HCT116 (cell line): ENCODE results near the gene GCGR. TPM values are rescaled to one million over a fixed set of nuclear protein-coding genes. Genes with fewer than 3 reads are reported as not detected.

ENCODE experiments used
- ATAC-seq: fragments of 200-7000 bp; cut with Tn5 transposase; 2 replicates; pipeline ENCODE4 v1.9.1; 2020; ENCODE audit warnings: mild to moderate bottlenecking, moderate library complexity
- BruUV-seq: library from RNA; stranded (reverse); fragments of 400-500 nt; replicated peaks from 2 replicates; lab custom pipeline; 2021; lab: Mats Ljungman, UMichigan
- CTCF ChIA-PET: fragments of 300-600 bp; sonication (Branson Sonifier 250); formaldehyde crosslinking; loops from one replicate; lab custom pipeline; 2021; ENCODE audit warnings: antibody characterized with exemption; lab: Charles Lee
- POLR2A ChIA-PET: fragments of 300-600, 350-600 bp; sonication (Branson Sonifier 250); formaldehyde crosslinking; loops from one replicate; lab custom pipeline; 2021; ENCODE audit warnings: antibody characterized with exemption; lab: Charles Lee
- RAD21 ChIA-PET, 2 experiments: fragments of 300-600 bp; sonication (Branson Sonifier 250); formaldehyde crosslinking; loops; one replicate each; lab custom pipeline; 2023; ENCODE audit warnings: low total read pairs in 2 of 2; ENCODE audit not compliant: uncharacterized antibody in 2 of 2, unreplicated experiment in 2 of 2, low non-redundant PET in 1 of 2; lab: Charles Lee
- DNase-seq: peaks from one replicate; pipeline ENCODE4 v3.0.0-alpha.2; 2010; ENCODE audit warnings: low read depth, low spot score
- H2AFZ ChIP-seq: fragments of 200-600 bp; shearing (Covaris generic), sonication (generic); 2 replicates; pipeline ENCODE4 v1.6.1; 2017; ENCODE audit warnings: low read depth, mixed run types, mixed read lengths, antibody characterized with exemption, low read length; ENCODE audit not compliant: poor library complexity, severe bottlenecking
- H3K27ac ChIP-seq: 2 replicates; pipeline ENCODE4 v1.5.1; 2012; ENCODE audit warnings: low read depth, low read length
- H3K27me3 ChIP-seq: fragments of 200-600 bp; sonication (generic); 2 replicates; pipeline ENCODE4 v1.6.1; 2016; ENCODE audit warnings: mixed run types, low read length, mixed read lengths; ENCODE audit not compliant: insufficient read depth
- H3K36me3 ChIP-seq, 2 experiments: fragments of 200-500 bp in 1 of 2; fragments of 200-600 bp in 1 of 2; sonication (Bioruptor generic) in 1 of 2; sonication (generic) in 1 of 2; 2 replicates each; pipeline versions ENCODE4 v1.5.1 to v1.6.1; 2014 to 2016; ENCODE audit warnings: low read length in 2 of 2, inconsistent platforms in 1 of 2, mixed read lengths in 1 of 2, mixed run types in 1 of 2; ENCODE audit not compliant: insufficient read depth in 2 of 2, control insufficient read depth in 1 of 2
- H3K4me1 ChIP-seq, 2 experiments: fragments of 200-600 bp in 1 of 2; sonication (generic) in 1 of 2; 2 replicates each; pipeline versions ENCODE4 v1.5.1 to v1.6.1; 2012 to 2017; ENCODE audit warnings: low read length in 2 of 2, inconsistent platforms in 1 of 2, mild to moderate bottlenecking in 1 of 2, mixed read lengths in 1 of 2, mixed run types in 1 of 2, moderate library complexity in 1 of 2; ENCODE audit not compliant: insufficient read depth in 2 of 2, control insufficient read depth in 1 of 2
- H3K4me2 ChIP-seq: fragments of 200-600 bp; sonication (generic); 2 replicates; pipeline ENCODE4 v1.6.1; 2017; ENCODE audit warnings: mixed run types, low read length, mixed read lengths
- H3K4me3 ChIP-seq, 2 experiments: fragments of 200-600 bp in 1 of 2; sonication (generic) in 1 of 2; replicated peaks in 1 of 2; 2 replicates each; pipeline ENCODE4 v1.5.1; 2011 to 2016; ENCODE audit warnings: low read length in 2 of 2, control low read depth in 1 of 2, low read depth in 1 of 2, mild to moderate bottlenecking in 1 of 2, mixed read lengths in 1 of 2, mixed run types in 1 of 2
- H3K79me2 ChIP-seq: fragments of 200-600 bp; sonication (generic); 2 replicates; pipeline ENCODE4 v1.6.1; 2017; ENCODE audit warnings: mild to moderate bottlenecking, mixed run types, low read length, moderate library complexity, mixed read lengths; ENCODE audit not compliant: insufficient read depth
- H3K9ac ChIP-seq: fragments of 200-600 bp; sonication (generic); 2 replicates; pipeline ENCODE4 v1.6.1; 2016; ENCODE audit warnings: low read length, mixed read lengths
- H3K9me2 ChIP-seq: fragments of 200-600 bp; sonication (generic), shearing (Covaris generic); 2 replicates; pipeline ENCODE4 v1.6.1; 2017; ENCODE audit warnings: mixed run types, mild to moderate bottlenecking, moderate library complexity; ENCODE audit not compliant: insufficient read depth
- H3K9me3 ChIP-seq, 2 experiments: fragments of 200-500 bp in 1 of 2; fragments of 200-600 bp in 1 of 2; sonication (Bioruptor generic) in 1 of 2; sonication (generic) in 1 of 2; 2 replicates each; pipeline ENCODE4 v1.6.1; 2014 to 2017; ENCODE audit warnings: low read length in 2 of 2, mixed read lengths in 2 of 2, inconsistent platforms in 1 of 2, low read depth in 1 of 2, mild to moderate bottlenecking in 1 of 2, mixed run types in 1 of 2, moderate library complexity in 1 of 2; ENCODE audit not compliant: control insufficient read depth in 1 of 2, insufficient read depth in 1 of 2
- H4K20me1 ChIP-seq: fragments of 200-600 bp; sonication (generic), shearing (Covaris generic); 2 replicates; pipeline ENCODE4 v1.6.1; 2017; ENCODE audit warnings: mixed run types, mild to moderate bottlenecking, moderate library complexity; ENCODE audit not compliant: insufficient read depth
- POLR2AphosphoS5 ChIP-seq: IDR thresholded peaks from 2 replicates; pipeline ENCODE4 v1.6.1; 2011; ENCODE audit warnings: mild to moderate bottlenecking, low read depth, low read length, moderate library complexity
- RAD21 ChIP-seq: IDR thresholded peaks from 2 replicates; pipeline ENCODE4 v1.6.1; 2012; ENCODE audit warnings: low read depth, mild to moderate bottlenecking
- SIN3A ChIP-seq: IDR thresholded peaks from 2 replicates; pipeline ENCODE4 v1.6.1; 2012; ENCODE audit warnings: low read depth
- SP1 ChIP-seq: IDR thresholded peaks from 2 replicates; pipeline ENCODE4 v1.6.1; 2012; ENCODE audit warnings: low read depth
- SRF ChIP-seq: IDR thresholded peaks from 2 replicates; pipeline ENCODE4 v1.6.1; 2012; ENCODE audit warnings: low read depth
- TCF7L2 ChIP-seq: IDR thresholded peaks from 2 replicates; pipeline ENCODE4 v1.7.0; 2011; ENCODE audit warnings: borderline replicate concordance, inconsistent platforms; ENCODE audit not compliant: insufficient read depth, insufficient read length; ENCODE audit errors: extremely low read depth
- ZNF274 ChIP-seq: fragments of 200-500 bp; sonication (Bioruptor generic); IDR thresholded peaks from 2 replicates; pipeline ENCODE4 v1.6.1; 2014; ENCODE audit warnings: mild to moderate bottlenecking, low read depth, low read length, inconsistent platforms
- intact Hi-C: fragments of 100-400 bp; cut with micrococcal nuclease; formaldehyde crosslinking; loops from 2 replicates; pipeline ENCODE4 v1.10.0; 2022
- total RNA-seq: library from RNA; stranded (reverse); gene quantifications from one replicate; pipeline ENCODE4 v1.2.1, GENCODE V29; 2021; ENCODE audit not compliant: unreplicated experiment

The GCGR gene
- total RNA-seq, 1 experiment from 2014 or later: not detected

DNA sequence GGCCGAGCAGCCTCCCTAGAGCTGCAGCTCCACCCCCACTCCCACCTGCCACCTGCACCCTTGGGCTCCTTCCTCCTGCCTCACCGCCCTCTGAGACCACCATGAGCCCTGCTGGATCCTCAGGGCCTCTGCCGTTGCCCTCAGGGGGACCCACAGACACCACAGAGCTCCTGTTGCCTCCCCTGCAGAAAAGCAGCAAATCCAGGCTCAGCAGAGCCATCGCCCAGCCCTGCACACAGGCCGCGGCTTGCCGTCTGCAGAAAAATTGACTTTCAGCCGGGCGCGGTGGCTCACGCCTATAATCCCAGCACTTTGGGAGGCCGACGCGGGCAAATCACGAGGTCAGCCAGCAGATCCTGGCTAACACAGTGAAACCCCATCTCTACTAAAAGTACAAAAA lies 37.9 kb downstream of the GCGR start (continued):
- TF ChIP-seq TCF7L2: no peak
- no peak for TF ChIP-seq SRF

DNA sequence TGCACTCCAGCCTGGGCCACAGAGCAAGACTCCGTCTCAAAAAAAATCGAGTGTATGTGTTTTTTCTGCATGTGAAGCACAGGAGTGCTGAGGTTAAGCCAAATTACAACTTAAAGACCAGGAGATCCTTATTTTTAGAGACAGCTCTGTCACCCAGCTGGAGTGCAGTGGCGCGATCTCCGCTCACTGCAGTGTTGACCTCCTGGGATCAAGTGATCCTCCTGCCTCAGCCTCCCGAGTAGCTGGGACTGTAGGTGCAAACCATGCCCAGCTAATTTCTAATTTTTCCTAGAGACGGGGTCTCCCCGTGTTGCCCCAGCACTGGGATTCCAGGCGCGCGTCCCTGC lies 38.4 kb downstream of the GCGR start:
- no peak overlapping the region for H3K4me2 ChIP-seq
- ATAC-seq (no peak), DNase-seq (no peak)
- no peaks in the 10 kb centered on the region for H4K20me1 ChIP-seq
- RAD21 ChIA-PET: interaction anchor here in 1 of 2 experiments (1.2 kb wide), 1 partner anchor 13 kb away, joined by 3 read pairs; no protein-coding TSS in a partner anchor
- BruUV-seq: no TSS peak
- H3K36me3 ChIP-seq: peaks cover 29 to 43% of the 10 kb centered on the region in 2 experiments; a peak in 3 of 4 replicates
- no peak overlapping the region for H2AFZ ChIP-seq
- no peaks in the 10 kb centered on the region for H3K79me2 ChIP-seq
- H3K9ac ChIP-seq: no peak overlapping the region
- no peaks in the 10 kb centered on the region for H3K27me3 ChIP-seq
- no peak for TF ChIP-seq RAD21
- no peak for TF ChIP-seq ZNF274
- TF ChIP-seq SRF: no peak
- TF ChIP-seq, all 23 proteins: peak for 0
- H3K9me3 ChIP-seq: no peaks in the 10 kb centered on the region
- H3K4me1 ChIP-seq: no peaks in the 10 kb centered on the region
- CTCF ChIA-PET: no interaction called here
- intact Hi-C loops: no loop called here
- no peak overlapping the region for H3K27ac ChIP-seq
- no peaks in the 10 kb centered on the region for H3K9me2 ChIP-seq
- POLR2A ChIA-PET: interaction anchor here (1.6 kb wide), 1 partner anchor 9 kb away, joined by 5 read pairs; the partner anchor contains the start of gene MCRIP1
- H3K4me3 ChIP-seq: no peak overlapping the region

- no peaks in the 10 kb centered on the region for H3K9me2 ChIP-seq
- no peak for DNase-seq
- POLR2A ChIA-PET: interaction anchor here (1.0 to 1.6 kb wide), 2 partner anchors 10 to 113 kb away, joined by 3 to 5 read pairs; partner anchors contain the start of gene MCRIP1
- H3K9me3 ChIP-seq: no peaks in the 10 kb centered on the region
- H4K20me1 ChIP-seq: no peaks in the 10 kb centered on the region
- no peak for TF ChIP-seq SP1
- no peak for TF ChIP-seq SIN3A
- TF ChIP-seq POLR2AphosphoS5: peak; percentile 28; the same call in 1 of the 2 replicates
- intact Hi-C loops: no loop called here
- ATAC-seq: 0 out of 2 replicates have a peak, but pooled peaks have one; percentile 13
- no peak overlapping the region for H3K9ac ChIP-seq
- H3K27ac ChIP-seq: no peak overlapping the region
- no peaks in the 10 kb centered on the region for H3K4me1 ChIP-seq
- H3K4me3 ChIP-seq: no peak overlapping the region
- RAD21 ChIA-PET: interaction anchor here in 1 of 2 experiments (1.2 kb wide), 1 partner anchor 12 kb away, joined by 3 read pairs; no protein-coding TSS in a partner anchor
- H3K4me2 ChIP-seq: no peak overlapping the region
- CTCF ChIA-PET: no interaction called here
- H2AFZ ChIP-seq: no peak overlapping the region
- no peaks in the 10 kb centered on the region for H3K79me2 ChIP-seq
- H3K27me3 ChIP-seq: no peaks in the 10 kb centered on the region
- H3K36me3 ChIP-seq: peaks cover 32 to 46% of the 10 kb centered on the region in 2 experiments; a peak in 3 of 4 replicates
- no TSS peak for BruUV-seq
These were observed 39.0 kb downstream of the GCGR start for GRCh38 chr17:81842725-81843504.
